OCI-LY1 (cell line): ENCODE results near the gene PRKCZ.

Experiments used
- EZH2 ChIP-seq: fragments of 200-600 bp; sonication (generic), shearing (Covaris generic); IDR thresholded peaks from 2 replicates; pipeline ENCODE4 v1.8.0; 2017; ENCODE audit warnings: borderline replicate concordance, mixed run types, mild to moderate bottlenecking, antibody characterized with exemption, low read length, moderate library complexity, mixed read lengths
- TF ChIP-seq, protein P1 (sequence below): fragments of 200-600 bp; sonication (generic), shearing (Covaris generic); IDR thresholded peaks from 2 replicates; pipeline ENCODE4 v1.5.1; 2017; ENCODE audit warnings: mild to moderate bottlenecking, antibody characterized with exemption, low read length, moderate library complexity, mixed read lengths

DNA sequence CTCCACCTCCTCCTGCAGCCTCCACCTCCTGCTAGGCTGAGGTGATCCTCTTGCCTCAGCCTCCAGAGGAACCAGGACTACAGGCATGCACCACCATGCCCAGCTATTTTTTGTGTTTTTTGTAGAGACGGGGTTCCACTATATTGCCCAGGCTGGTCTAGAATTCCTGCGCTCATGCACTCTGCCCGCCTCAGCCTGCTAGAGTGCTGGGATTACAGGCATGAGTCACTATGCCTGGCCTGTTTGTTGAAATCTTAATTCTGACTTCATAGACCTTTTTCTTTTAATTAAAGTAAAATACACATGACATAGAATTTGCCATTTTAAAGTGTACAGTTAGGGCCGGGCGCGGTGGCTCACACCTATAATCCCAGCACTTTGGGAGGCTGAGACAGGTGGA is 101.7 kb downstream of the PRKCZ start:
- TF ChIP-seq, protein P1, sequence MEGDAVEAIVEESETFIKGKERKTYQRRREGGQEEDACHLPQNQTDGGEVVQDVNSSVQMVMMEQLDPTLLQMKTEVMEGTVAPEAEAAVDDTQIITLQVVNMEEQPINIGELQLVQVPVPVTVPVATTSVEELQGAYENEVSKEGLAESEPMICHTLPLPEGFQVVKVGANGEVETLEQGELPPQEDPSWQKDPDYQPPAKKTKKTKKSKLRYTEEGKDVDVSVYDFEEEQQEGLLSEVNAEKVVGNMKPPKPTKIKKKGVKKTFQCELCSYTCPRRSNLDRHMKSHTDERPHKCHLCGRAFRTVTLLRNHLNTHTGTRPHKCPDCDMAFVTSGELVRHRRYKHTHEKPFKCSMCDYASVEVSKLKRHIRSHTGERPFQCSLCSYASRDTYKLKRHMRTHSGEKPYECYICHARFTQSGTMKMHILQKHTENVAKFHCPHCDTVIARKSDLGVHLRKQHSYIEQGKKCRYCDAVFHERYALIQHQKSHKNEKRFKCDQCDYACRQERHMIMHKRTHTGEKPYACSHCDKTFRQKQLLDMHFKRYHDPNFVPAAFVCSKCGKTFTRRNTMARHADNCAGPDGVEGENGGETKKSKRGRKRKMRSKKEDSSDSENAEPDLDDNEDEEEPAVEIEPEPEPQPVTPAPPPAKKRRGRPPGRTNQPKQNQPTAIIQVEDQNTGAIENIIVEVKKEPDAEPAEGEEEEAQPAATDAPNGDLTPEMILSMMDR = no peak
- TF ChIP-seq EZH2 = no peak
